Measurements from ENCODE around the gene ARSH.
"Not testable (repeated sequence)": the region's sequence is repeated elsewhere in the genome, so short reads cannot be mapped to it uniquely, and the experiment has no call there.

The ARSH gene

GRCh38 chrX:3037218-3037617, 30.9 kb downstream of the ARSH start:
- in situ Hi-C loops (cut with MboI; ENCODE audit: low sequenced_read_pairs), result no loop called here

- in situ Hi-C loops (cut with MboI; ENCODE audit: low sequenced_read_pairs), result no loop called here
Measured at GRCh38 chrX:3044196-3044595, 37.9 kb downstream of the ARSH start.

- in situ Hi-C loops (cut with MboI; ENCODE audit: low sequenced_read_pairs), result no loop called here
Measured at GRCh38 chrX:3044671-3045070, 38.3 kb downstream of the ARSH start.

GRCh38 chrX:3046253-3047240, 40.2 kb downstream of the ARSH start:
- in situ Hi-C loops (cut with MboI; ENCODE audit: low sequenced_read_pairs), result no loop called here

- in situ Hi-C loops (cut with MboI; ENCODE audit: low sequenced_read_pairs), result not testable (repeated sequence)
Measured at GRCh38 chrX:3050523-3051175, 44.3 kb downstream of the ARSH start.

GRCh38 chrX:3052860-3053259, 46.5 kb downstream of the ARSH start:
- in situ Hi-C loops (cut with MboI; ENCODE audit: low sequenced_read_pairs), result no loop called here

GRCh38 chrX:3066555-3066954, 60.2 kb downstream of the ARSH start:
- in situ Hi-C loops (cut with MboI; ENCODE audit: low sequenced_read_pairs), result no loop called here

GRCh38 chrX:3075959-3076358, 69.6 kb downstream of the ARSH start:
- in situ Hi-C loops (cut with MboI; ENCODE audit: low sequenced_read_pairs), result no loop called here

- in situ Hi-C loops (cut with MboI; ENCODE audit: low sequenced_read_pairs), result no loop called here
Measured at GRCh38 chrX:3076416-3076991, 70.2 kb downstream of the ARSH start.

Measured in hTERT RPE-1 (cell line).